ENCODE results near the gene POMC. TPM values are rescaled to one million over a fixed set of nuclear protein-coding genes. Genes with fewer than 3 reads are reported as not detected.
A peak's percentile ranks its signal among the peaks of the same experiment; 100 is the strongest.
"Not testable (repeated sequence)": the region's sequence is repeated elsewhere in the genome, so short reads cannot be mapped to it uniquely, and the experiment has no call there.

POMC gene
- 3.3 TPM for total RNA-seq
- long read RNA-seq, partial matches to known transcripts, result 8 of 9 reads
- long read RNA-seq, other reads (novel, unspliced or antisense), result 1 of 9 reads

- intact Hi-C loops (cut with DNase I), result no loop called here
- ATAC-seq, result peak; percentile 79
- DNase-seq, result peak; percentile 70
These were observed at the start of gene POMC for GRCh38 chr2:25168256-25169072. Gene POMC, minus strand, starts transcription at chr2:25168580. Its CDS starts 3,808 bp downstream, at chr2:25164772.

GRCh38 chr2:25218100-25218499 is 49.7 kb upstream of the POMC start:
- ATAC-seq, result no peak
- no peak for TF ChIP-seq CTCF (IDR thresholded peaks at IDR 0.05)
- no peaks in the 10 kb centered on the region for H3K9me3 ChIP-seq
- no peak for DNase-seq
- intact Hi-C loops (cut with DNase I), result no loop called here
- no peak overlapping the region for H3K27ac ChIP-seq
- no peaks in the 10 kb centered on the region for H3K36me3 ChIP-seq
- H3K4me3 ChIP-seq, result no peak overlapping the region
- H3K4me1 ChIP-seq, result peaks cover 6% of the 10 kb centered on the region
- no peaks in the 10 kb centered on the region for H3K27me3 ChIP-seq

More at GRCh38 chr2:25168256-25169072, at the start of gene POMC:
- Histone ChIP-seq H3K4me3 (peak within 1 kb of the TSS; percentile 48), H3K9me3 (no peaks in the 10 kb centered on the region), H3K36me3 (no peaks in the 10 kb centered on the region), H3K27ac (no peak within 1 kb of the TSS), H3K27me3 (peaks cover 54% of the 10 kb centered on the region), H3K4me1 (peaks cover 11% of the 10 kb centered on the region)
- TF ChIP-seq CTCF (IDR thresholded peaks at IDR 0.05), result no peak

GRCh38 chr2:25215948-25216679 is 47.7 kb upstream of the POMC start:
- H3K27me3 ChIP-seq, result no peaks in the 10 kb centered on the region
- ATAC-seq, result peak; percentile 93
- TF ChIP-seq CTCF (IDR thresholded peaks at IDR 0.05), result no peak
- H3K4me1 ChIP-seq, result peaks cover 6% of the 10 kb centered on the region
- intact Hi-C loops (cut with DNase I), result no loop called here
- peak; percentile 89 for DNase-seq
- peak overlapping the region; percentile 61 for H3K4me3 ChIP-seq
- peak overlapping the region; percentile 73 for H3K27ac ChIP-seq
- H3K36me3 ChIP-seq, result no peaks in the 10 kb centered on the region
- H3K9me3 ChIP-seq, result no peaks in the 10 kb centered on the region

- intact Hi-C loops (cut with DNase I), result no loop called here
- Histone ChIP-seq H3K36me3 (no peaks in the 10 kb centered on the region), H3K27me3 (no peaks in the 10 kb centered on the region), H3K27ac (peak overlapping the region; percentile 73), H3K4me3 (no peak overlapping the region), H3K4me1 (peaks cover 6% of the 10 kb centered on the region), H3K9me3 (no peaks in the 10 kb centered on the region)
- ATAC-seq (peak; percentile 4), DNase-seq (no peak)
- TF ChIP-seq CTCF (IDR thresholded peaks at IDR 0.05), result no peak
These were observed 46.9 kb upstream of the POMC start for GRCh38 chr2:25215232-25215631.

GRCh38 chr2:25213229-25213628 is 44.8 kb upstream of the POMC start:
- Histone ChIP-seq H3K4me1 (peaks cover 6% of the 10 kb centered on the region), H3K27ac (no peak overlapping the region), H3K9me3 (no peaks in the 10 kb centered on the region), H3K4me3 (no peak overlapping the region), H3K27me3 (no peaks in the 10 kb centered on the region), H3K36me3 (no peaks in the 10 kb centered on the region)
- no peak for DNase-seq
- intact Hi-C loops (cut with DNase I), result no loop called here
- ATAC-seq, result no peak
- TF ChIP-seq CTCF (IDR thresholded peaks at IDR 0.05), result no peak

- H3K36me3 ChIP-seq; H3K4me3 ChIP-seq; DNase-seq; ATAC-seq; intact Hi-C loops (cut with DNase I); H3K4me1 ChIP-seq; H3K27me3 ChIP-seq; H3K9me3 ChIP-seq; H3K27ac ChIP-seq: not testable (repeated sequence)
These were observed 42.5 kb upstream of the POMC start for GRCh38 chr2:25210923-25211322.
